GM21381 (cell line): ENCODE results near the gene NHERF1.

Experiments used
- ATAC-seq: cut with Tn5 transposase; IDR thresholded peaks from one replicate; pipeline ENCODE4 v1.9.1; 2021; ENCODE audit warnings: mild to moderate bottlenecking, moderate library complexity; ENCODE audit not compliant: unreplicated experiment

The NHERF1 gene

DNA sequence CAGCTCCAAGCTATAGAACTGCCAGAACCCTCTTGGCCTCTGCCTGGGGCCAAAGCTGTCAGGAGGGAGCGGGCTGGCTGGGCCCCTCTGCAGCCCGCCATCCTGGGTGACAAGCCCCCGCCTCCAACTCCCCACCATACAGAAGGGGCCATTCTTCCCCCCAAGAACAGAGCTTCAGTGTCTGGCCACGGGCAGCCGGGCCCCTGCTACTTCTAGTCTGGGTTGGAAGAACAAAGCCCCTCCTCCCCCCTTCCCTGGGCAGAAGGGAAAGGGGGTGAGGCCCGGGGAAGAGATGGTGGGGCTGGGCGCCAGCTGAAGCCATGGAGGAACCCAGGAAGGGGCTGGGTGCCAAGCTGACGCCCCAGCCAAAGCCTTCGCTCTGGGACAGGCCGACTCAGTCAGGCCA, 18.7 kb downstream of the NHERF1 start:
- no peak for ATAC-seq

DNA sequence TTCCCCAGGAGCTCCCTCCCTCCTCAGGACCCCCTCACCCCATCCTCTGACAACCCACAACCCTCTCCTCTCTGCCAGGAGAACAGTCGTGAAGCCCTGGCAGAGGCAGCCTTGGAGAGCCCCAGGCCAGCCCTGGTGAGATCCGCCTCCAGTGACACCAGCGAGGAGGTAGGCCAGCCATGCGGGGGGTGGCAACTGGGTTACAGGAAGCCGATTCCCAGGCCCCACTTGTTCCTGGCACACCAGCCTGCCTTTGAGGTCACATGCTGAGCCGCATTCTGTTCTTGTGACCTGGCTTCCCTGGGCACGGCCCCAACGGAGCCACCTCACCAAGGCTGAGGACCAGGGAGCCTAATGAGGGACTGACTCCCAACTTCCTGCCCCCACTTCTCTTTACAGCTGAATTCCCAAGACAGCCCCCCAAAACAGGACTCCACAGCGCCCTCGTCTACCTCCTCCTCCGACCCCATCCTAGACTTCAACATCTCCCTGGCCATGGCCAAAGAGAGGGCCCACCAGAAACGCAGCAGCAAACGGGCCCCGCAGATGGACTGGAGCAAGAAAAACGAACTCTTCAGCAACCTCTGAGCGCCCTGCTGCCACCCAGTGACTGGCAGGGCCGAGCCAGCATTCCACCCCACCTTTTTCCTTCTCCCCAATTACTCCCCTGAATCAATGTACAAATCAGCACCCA, 19.8 kb downstream of the NHERF1 start:
- ATAC-seq, result no peak

DNA sequence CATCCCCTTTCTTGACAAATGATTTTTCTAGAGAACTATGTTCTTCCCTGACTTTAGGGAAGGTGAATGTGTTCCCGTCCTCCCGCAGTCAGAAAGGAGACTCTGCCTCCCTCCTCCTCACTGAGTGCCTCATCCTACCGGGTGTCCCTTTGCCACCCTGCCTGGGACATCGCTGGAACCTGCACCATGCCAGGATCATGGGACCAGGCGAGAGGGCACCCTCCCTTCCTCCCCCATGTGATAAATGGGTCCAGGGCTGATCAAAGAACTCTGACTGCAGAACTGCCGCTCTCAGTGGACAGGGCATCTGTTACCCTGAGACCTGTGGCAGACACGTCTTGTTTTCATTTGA, 20.3 kb downstream of the NHERF1 start:
- ATAC-seq, result no peak

DNA sequence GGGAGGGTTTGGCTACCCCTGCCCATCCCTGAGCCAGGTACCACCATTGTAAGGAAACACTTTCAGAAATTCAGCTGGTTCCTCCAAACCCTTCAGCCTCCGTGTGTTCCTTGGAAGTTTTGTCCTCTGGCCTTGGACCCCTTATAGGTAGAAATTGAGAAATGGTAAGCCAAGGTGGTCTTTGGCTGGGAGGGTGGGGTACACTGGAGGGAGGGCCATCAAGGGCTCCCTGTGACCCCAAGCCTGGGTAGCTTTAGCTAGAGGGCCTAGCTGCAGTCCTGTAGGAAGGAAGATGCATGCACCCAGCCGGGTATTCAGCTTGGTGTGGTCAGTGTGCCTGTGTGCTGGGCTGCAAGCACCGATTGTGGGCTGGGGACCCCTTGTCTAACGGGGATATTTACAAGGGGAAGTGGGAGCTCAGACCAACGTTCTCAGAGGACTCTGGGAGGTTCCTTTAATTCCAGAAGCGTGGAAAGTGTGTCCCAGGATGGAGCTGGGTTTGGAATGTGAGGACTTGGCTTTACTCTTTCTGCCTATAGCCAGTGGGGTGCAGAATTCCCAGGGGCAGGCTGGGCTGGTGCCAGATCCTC, 20.9 kb downstream of the NHERF1 start:
- ATAC-seq, result no peak

DNA sequence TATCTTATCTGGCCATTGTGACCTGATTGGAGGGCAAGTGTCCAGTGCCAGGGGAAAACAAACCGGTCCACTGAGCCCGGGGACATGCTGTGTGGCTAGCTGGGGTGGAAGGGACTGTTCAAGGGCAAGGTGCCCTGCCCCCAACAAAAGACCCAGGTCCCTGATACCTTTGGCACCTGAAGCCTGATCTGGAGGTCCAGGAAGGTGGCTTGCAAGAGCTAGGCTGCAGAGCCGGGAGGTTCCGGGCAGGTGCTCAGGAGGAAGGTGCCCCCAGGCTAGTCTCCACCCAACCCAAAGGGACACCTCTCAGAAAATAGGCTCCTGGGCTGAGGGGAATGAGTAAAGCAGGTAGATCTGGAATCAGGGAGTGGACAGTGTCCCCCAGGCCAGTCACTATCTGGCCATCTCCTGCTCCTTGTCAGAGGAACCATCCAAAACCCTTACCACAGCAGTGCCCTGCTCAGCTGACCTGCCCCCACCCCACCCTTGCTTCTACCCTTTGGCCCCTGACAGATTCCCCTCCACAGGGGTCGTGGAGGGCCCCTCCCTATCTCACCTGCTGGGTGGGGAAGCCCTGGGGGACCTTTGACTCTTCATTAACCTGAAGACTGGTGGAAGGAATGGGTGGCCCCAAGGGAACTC, 21.5 kb downstream of the NHERF1 start:
- no peak for ATAC-seq

DNA sequence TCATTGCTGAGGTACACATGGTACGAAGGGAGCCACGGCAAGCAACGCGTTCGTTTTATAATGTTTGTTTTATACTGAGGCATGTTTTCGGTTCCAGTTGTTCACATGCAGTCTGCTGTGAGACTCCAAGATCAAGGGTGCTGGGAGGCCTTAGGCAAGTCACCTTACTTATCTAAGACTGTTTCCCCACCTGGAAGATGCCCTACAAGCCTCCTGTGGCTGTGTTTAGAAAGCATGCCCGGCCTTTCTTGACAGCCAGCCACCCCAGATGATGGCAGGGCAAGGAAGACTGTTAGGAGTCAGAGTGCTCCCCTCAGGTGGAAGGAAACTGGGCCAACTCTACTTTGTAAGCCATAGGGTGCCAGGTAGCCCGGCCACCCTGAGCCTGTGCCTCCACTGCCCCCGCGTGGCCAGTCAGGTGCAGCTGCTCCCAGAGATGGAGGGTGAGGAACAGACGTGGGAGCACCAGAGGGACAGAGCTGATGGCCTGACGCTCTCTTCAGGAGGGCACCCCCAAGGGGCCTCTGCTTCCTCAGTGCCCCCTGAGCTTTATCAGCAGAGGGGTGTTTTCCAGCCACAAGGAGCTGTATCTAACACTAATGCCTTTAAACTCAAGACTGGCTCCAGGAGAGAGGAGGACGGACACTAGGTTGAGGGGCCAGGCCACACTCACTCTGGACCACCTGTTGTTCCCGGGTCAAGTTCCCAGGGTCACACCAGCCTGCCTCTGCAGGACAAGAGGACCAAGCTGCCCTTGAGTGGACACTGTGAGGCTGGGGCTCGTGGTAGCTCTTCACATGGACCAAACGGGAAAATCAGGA, 22.3 kb downstream of the NHERF1 start:
- no peak for ATAC-seq

DNA sequence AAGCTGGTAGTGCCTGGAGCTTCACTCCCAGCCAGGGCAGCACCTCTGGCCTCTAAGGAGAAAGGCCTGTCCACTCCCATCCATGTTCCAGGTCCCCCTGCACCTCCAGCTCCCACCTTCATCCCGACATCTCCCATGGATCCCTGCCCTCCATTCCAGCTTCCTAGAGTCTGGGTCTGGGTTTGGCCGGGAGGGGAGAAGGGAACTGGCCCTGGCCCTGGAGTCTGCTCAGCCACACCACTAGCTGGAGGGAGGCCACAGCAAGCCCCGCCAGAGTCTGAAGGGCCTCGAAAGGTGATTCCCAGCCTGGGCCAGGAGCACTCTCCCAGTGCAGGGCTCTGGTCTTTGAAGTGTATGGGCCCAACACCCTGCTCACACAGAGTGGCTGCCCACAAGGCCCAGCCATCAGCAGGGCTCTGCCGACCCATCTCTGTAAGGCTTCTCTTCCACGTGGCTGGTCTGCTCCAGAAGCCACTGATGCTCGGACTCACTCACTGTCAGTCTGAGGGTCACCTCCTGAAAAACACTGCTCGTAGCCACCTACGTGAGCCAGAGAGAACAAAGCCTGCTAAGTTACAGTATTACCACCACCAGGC, 23.0 kb downstream of the NHERF1 start:
- ATAC-seq, result no peak

DNA sequence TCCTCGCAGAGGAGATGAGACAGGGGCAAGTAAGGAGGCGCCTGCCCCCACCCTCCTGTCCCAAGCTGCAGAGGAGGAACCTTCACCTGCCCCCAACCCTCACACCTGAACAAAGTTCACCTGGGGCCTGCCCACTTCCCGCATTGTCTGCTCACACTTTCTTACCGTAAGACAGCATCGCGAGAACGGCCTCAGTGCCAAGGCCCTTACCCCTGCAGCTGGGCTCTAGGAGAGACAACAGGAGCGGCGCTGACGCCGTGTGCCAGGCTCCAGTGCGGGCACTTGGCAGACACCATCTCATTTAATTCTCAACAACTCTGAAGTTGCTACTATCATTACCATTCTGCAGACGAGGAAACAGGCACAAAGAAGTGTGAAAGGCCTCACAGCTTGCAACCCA, 23.6 kb downstream of the NHERF1 start:
- no peak for ATAC-seq

DNA sequence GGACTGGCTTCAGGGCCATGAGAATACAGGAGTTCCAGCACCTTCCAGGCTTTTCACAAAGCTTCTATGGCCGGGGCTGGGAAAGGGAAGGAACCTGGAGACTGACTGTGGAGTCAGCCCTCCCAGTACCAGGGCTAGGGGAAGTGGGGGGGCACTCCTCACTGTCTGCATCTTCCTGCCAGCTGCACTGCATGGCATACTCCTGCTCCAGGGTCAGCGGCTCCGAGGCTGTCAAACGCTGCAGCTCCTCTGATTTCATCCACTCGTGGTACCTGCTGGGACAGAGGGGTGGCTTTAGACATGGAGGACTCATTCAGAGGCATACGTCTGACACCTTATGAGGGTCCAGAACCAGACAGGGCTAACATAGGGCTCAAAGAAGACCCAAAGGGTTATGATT, 25.0 kb downstream of the NHERF1 start:
- ATAC-seq, result no peak

DNA sequence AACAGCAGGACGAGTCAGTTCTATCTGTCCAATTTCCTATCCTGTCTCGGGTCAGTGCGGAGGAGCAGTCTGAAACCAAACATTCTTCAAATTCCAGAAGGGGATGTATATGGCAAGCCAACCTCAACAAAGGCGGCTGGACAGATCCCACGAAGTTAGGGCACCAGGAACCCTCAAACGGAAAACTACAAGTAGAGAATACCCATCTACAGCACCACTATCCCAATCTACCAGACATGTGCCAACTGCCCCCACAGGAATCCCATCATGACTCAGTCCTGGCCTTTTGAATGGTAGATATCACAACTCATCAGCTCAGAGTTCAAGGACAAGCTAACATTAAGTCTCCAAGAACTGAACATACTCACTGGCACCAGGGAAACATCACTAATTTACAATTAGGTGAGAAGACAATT, 25.5 kb downstream of the NHERF1 start:
- no peak for ATAC-seq

DNA sequence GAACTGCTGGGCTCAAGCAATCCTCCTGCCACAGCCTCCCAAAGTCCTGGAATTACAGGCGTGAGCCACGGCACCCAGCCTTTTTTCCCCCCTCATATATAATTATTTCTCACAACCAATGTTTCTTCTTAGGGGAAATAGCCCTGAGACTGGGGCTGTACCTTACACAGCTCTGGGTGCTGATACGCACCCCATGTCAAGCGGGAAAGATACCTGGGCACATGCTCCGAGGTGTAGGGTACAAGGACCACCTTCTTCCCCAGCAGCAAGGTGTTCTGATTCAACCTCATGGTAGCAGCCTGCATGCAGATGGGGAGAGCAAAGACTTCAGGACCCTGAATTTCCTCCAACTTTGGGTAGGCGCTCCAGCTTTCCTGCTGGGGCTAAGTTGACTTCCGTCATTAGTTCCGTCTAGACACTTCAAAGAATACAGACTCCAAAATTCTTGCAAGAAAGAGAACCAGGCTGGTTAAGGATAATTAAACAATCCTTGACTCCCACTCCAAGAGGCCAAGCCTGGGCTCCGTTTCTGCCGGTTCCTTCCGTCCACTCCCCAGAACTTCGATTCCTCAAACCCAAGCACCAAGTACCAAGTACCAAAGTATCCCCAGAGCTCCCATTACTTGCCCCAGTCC, 27.1 kb downstream of the NHERF1 start:
- no peak for ATAC-seq

DNA sequence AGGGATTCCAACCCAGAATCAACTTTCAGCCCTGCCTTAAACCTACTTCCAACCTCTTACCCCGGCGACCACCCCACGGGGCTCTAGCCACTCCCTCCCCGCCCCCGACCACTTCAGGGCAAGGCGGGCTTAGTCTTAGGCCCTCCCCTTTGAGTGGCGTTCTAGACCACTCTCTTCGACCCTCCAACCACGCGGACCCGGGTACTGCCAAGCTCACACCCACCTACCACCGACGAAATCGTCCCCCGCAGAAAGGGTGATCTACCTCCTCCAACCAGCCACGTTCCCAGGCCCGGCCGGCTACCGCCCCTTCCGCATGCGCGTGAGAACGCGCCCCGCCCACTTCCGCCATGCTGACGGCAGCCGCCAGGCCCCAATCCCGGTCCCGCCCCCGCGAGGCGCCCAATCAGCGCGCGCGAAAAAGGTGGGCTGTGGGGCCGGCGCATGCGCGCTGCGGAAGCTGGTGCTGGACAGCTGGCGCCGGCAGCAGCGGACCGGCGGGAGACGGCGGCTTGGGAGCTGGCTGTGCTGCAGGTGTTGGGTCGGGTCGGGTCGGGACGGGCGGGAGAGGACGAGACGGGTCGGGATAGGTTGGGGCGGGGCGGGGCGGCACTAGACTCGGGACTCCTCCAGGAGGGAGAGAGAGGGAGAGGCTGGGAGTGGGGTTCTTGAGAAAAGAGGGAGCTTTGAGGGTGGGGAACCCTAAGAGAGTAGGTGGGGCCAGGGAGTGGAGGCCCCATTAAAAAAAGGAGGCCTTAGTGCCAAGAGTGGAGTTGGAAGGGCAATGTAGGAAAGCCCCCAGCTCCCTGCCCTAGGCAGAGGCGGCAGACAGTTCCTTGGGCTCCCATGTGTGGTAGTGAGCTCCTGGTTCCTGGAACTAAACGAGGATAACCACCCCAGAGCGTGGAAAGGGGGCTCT, 27.9 kb downstream of the NHERF1 start, which contains the start of gene NAT9:
Gene NAT9 (minus strand): TSS at position 302 of the 919 bp plus-strand sequence. CDS start 647 bp downstream, outside the sequence.
- ATAC-seq, result peak; percentile 75

DNA sequence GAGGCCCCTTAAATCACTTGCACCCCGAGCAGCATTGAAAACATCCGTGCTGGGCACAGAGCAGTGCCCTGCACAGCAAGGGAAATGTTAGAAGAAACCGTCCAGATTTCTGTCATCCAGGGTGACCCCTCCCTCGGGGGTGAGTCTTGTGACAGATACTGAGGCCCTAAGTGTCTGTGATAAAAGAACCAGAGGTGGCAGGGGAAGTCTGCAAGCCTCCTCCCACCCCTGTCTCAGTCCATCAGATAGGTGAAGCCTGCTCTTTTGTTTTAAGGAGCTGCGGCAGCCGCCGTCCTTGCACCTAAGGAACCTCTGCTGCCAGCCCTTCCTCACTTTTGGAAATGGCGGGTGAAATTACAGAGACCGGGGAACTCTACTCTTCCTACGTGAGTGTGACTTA, 28.6 kb downstream of the NHERF1 start:
- no peak for ATAC-seq

DNA sequence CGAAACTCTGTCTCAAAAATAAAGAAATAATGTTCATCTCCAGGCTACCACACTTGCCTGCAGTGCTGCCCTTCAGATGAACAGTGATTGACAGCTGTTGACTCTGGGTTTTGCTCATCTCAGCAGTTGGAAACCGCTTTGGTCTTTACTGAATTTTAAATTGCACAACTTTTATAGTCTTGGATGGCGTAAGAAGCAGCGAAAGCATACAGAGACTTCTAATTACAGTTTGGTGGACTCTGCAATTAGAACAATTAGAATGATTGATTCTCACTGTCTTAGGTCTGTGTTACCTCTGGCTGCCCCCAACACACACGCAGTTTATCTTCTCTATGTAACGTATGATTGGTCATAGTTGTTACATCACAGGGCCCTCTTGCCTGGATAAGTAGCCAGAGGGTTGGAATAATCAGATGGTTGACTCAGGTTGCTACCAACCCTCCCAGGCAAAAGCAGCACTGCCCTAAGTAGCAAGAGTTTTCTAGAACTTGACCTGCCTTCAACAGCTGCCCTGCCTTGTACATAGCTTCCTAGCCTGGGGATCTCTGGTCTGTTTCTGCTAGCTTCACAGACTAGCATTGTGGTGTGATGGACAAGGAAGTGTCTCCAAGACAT, 29.6 kb downstream of the NHERF1 start:
- ATAC-seq, result no peak

DNA sequence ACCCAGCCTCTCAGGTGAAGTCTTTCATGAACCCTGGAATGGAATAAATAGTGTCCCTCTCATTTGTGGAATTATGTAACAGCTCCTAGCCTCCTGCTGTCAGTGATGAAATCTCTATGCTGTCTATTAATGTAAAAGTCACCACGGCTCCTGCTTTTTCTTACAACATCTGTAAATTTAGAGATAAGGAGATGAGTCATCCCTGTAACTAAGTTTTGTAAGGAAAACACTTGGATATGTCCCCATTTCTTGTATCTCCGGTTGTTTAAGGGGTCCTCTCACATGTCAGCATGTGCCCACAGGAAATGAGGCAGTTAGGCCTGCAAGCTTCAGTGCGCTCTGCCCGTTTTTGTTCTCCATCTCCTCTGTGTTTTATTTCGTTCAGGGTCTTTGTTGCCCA, 30.5 kb downstream of the NHERF1 start:
- no peak for ATAC-seq

DNA sequence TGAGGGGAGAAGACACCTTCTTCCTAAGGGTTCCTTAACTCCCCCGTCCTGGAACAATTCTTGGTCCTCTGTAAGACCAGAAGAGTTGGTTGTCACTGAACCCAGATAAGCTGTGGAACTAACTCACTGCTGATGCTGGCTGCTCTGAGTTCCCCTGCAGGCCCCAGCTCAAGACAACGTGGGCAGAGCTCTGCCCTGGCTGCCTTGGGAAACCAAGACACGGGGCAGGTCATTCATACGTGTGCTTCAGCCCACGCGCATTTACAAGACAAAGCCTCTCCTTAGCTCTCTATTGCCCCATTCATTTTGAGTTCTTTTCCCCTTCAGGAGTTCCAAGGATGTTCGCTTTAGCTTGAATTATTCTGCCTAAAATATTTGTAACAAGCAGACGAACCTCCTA, 31.1 kb downstream of the NHERF1 start:
- ATAC-seq, result no peak

DNA sequence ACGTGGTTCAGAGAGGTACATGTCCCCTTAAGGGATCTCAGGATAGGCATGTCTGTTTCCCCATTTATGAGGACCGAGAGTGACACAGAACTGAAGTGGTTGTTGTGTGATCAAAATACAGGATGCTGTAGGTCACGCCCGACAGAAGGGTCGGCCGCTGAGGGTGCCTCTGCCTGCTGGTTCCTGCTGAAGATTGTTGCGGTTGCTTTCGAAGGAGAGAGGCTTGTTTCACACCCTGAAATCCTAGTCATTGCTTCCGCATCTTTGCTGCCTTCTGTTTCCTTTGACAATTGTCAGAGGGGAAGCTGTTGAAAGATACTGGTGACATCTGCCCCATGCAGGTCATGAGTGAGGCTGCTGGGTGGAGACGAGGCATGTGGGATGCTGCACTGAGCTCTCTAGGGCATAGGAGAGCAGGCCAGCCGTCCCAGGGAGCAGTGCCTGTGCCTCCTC, 31.5 kb downstream of the NHERF1 start:
- peak; percentile 61 for ATAC-seq

DNA sequence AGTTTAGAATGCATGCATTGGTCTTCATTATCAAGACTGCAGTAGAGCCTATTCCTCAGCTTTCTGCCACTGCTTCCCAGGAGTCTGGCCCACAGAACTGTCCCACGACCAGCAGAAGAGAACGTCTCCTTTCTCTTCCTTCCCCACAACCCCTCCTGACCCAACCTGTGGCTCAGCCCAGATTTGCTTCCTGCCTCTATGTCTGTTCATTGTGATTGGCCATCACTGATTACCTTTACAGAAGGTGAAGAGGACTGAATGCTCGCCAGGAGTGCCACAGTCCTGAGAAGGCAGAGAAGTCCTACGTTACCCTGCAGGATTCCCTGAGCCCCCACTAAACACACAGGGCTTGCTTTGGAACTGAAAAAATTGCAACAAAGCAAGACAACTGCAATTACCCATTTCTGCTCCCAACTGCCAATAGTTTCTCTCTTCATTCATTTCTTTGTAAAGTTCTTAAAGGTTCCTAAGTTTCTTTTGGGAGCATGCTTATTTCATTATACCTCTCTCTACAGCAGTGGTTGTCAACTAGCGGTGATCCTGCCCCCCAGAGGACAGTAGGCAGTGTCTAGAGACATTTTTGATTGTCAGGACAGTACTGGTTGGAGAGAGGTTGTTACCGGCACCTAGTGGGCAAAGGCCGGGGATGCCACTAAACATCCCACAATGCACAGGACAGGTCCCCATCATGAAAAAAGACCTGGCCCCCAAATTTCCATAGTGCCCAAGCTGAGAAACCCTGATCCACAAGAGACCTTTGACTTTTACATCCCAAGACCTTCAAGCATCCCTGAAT, 32.2 kb downstream of the NHERF1 start:
- ATAC-seq, result no peak
